ENCODE measurements around the gene SUPT20HL2. TPM values are rescaled to one million over a fixed set of nuclear protein-coding genes. Genes with fewer than 3 reads are reported as not detected.
"Not testable (repeated sequence)": the region's sequence is repeated elsewhere in the genome, so short reads cannot be mapped to it uniquely, and the experiment has no call there.

SUPT20HL2 gene
- total RNA-seq, 1 donor from 2014 or later: not detected

- not testable (repeated sequence) for DNase-seq
These were observed 4.1 kb downstream of the SUPT20HL2 start for GRCh38 chrX:24309580-24310374.

- not testable (repeated sequence) for DNase-seq
These were observed 5.1 kb downstream of the SUPT20HL2 start for GRCh38 chrX:24308803-24309202.

- no peak for DNase-seq
These were observed 7.4 kb downstream of the SUPT20HL2 start for GRCh38 chrX:24306440-24306839.

GRCh38 chrX:24305905-24306304 lies 8.0 kb downstream of the SUPT20HL2 start:
- DNase-seq: no peak

- DNase-seq: no peak
These were observed 12.1 kb downstream of the SUPT20HL2 start for GRCh38 chrX:24301806-24302205.

- no peak for DNase-seq
These were observed 12.8 kb downstream of the SUPT20HL2 start for GRCh38 chrX:24301060-24301459.

- DNase-seq: no peak
These were observed 15.7 kb downstream of the SUPT20HL2 start for GRCh38 chrX:24298191-24298590.

- DNase-seq: peak; percentile 54
These were observed 19.2 kb downstream of the SUPT20HL2 start for GRCh38 chrX:24294619-24295018.

GRCh38 chrX:24293412-24293811 lies 20.5 kb downstream of the SUPT20HL2 start:
- DNase-seq: no peak

- no peak for DNase-seq
These were observed 21.5 kb downstream of the SUPT20HL2 start for GRCh38 chrX:24292353-24292752.

GRCh38 chrX:24285082-24285481 lies 28.8 kb downstream of the SUPT20HL2 start:
- no peak for DNase-seq

GRCh38 chrX:24283127-24283794 lies 30.6 kb downstream of the SUPT20HL2 start:
- DNase-seq: peak; percentile 75

GRCh38 chrX:24282381-24283126 lies 31.3 kb downstream of the SUPT20HL2 start:
- peak; percentile 77 for DNase-seq

- DNase-seq: no peak
These were observed 36.5 kb downstream of the SUPT20HL2 start for GRCh38 chrX:24277405-24277804.

GRCh38 chrX:24276015-24276414 lies 37.9 kb downstream of the SUPT20HL2 start:
- no peak for DNase-seq

GRCh38 chrX:24271262-24271661 lies 42.6 kb downstream of the SUPT20HL2 start:
- no peak for DNase-seq

GRCh38 chrX:24268786-24269185 lies 45.1 kb downstream of the SUPT20HL2 start:
- no peak for DNase-seq

- DNase-seq: no peak
These were observed 46.9 kb downstream of the SUPT20HL2 start for GRCh38 chrX:24266996-24267395.

- DNase-seq: no peak
These were observed 49.5 kb downstream of the SUPT20HL2 start for GRCh38 chrX:24264383-24264782.

GRCh38 chrX:24262309-24262708 lies 51.6 kb downstream of the SUPT20HL2 start:
- no peak for DNase-seq
